ENCODE data around the gene NUPR1. TPM values are rescaled to one million over a fixed set of nuclear protein-coding genes. Genes with fewer than 3 reads are reported as not detected.
"Not testable (repeated sequence)": the region's sequence is repeated elsewhere in the genome, so short reads cannot be mapped to it uniquely, and the experiment has no call there.

Gene NUPR1
- total RNA-seq, 2 experiments from 2014 or later: not detected

DNA sequence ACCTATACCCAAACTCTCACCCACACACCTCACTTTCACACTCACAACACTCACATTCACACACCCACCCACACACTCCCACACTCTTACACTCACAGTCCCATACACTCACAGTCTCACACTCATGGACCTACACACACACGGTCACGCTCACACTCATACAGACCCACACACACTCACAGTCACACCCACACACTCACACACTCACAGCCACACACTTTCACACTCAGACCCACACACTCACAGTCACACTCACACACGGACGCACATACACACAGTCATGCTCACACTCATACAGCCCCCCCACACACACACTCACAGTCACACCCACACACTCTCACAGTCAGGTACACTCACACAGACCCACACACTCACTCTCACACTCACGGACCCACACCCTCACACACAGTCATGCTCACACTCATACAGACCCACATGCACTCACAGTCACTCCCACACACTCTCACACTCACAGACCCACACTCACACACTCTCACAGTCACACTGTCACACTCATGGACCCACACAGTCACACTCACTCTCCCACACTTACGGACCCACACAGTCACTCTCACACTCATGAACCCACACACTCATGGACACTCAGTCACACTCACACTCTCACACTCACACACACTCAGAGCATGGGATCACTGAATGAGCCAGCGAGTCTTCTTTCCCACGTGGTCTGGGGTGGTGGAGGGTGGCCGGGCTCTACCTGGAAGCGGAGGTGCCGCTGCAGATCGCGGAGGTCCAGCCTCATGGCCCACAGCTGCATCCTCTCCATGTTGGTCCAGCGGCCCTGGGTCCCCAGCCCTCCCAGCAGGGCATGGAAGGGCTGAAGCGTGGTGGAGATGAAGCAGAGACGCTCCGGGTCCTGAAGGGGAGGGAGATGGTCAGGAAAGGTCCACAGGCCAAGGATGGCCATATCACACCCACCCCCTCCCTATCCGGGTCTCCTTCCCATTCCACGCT, 37.2 kb downstream of the NUPR1 start:
- intact Hi-C loops (cut with DNase I, micrococcal nuclease): no loop called here
- ATAC-seq (ENCODE audit: poor library complexity) (no peak), DNase-seq (no peak)
- H3K4me1 Mint-ChIP-seq (ENCODE audit: low read depth): peaks cover 8% of the 10 kb centered on the region
- Histone ChIP-seq H3K4me3 (ENCODE audit: low read length) (no peak overlapping the region), H3K27me3 (ENCODE audit: control insufficient read depth in 1 of 2, insufficient read depth in 2 of 2, low read length in 2 of 2) (no peaks in the 10 kb centered on the region), H3K9me3 (ENCODE audit: control insufficient read depth in 1 of 2, insufficient read depth in 1 of 2, low read length in 2 of 2) (peaks cover 0 to 2% of the 10 kb centered on the region in 2 experiments), H3K4me1 (ENCODE audit: insufficient read depth, low read length) (peaks cover 13% of the 10 kb centered on the region), H3K36me3 (ENCODE audit: insufficient read depth, low read length) (peaks cover 15% of the 10 kb centered on the region), H3K27ac (ENCODE audit: low read depth in 1 of 2, low read length in 2 of 2) (no peak overlapping the region)
- TF ChIP-seq CTCF (IDR thresholded peaks at IDR 0.05): no peak
- H3K4me3 Mint-ChIP-seq: no peak overlapping the region
- POLR2A ChIA-PET: no interaction called here
- CTCF ChIA-PET: no interaction called here
- H3K36me3 Mint-ChIP-seq (ENCODE audit: low read depth): peaks cover 7% of the 10 kb centered on the region
- no peaks in the 10 kb centered on the region for H3K27me3 Mint-ChIP-seq
- H3K27ac Mint-ChIP-seq: no peak overlapping the region
- H3K9me3 Mint-ChIP-seq: no peaks in the 10 kb centered on the region

GRCh38 chr16:28500476-28501180, 38.1 kb downstream of the NUPR1 start:
- Mint-ChIP-seq H3K4me1 (ENCODE audit: low read depth) (peaks cover 17% of the 10 kb centered on the region), H3K27ac (peak overlapping the region; percentile 63)
- H3K27me3 Mint-ChIP-seq; CTCF ChIA-PET; H3K4me3 Mint-ChIP-seq; intact Hi-C loops (cut with DNase I, micrococcal nuclease); DNase-seq; H3K4me3 ChIP-seq (ENCODE audit: low read length); H3K9me3 Mint-ChIP-seq; ATAC-seq (ENCODE audit: poor library complexity); H3K27ac ChIP-seq (ENCODE audit: low read depth in 1 of 2, low read length in 2 of 2); H3K27me3 ChIP-seq (ENCODE audit: control insufficient read depth in 1 of 2, insufficient read depth in 2 of 2, low read length in 2 of 2); H3K9me3 ChIP-seq (ENCODE audit: control insufficient read depth in 1 of 2, insufficient read depth in 1 of 2, low read length in 2 of 2); H3K36me3 Mint-ChIP-seq (ENCODE audit: low read depth): not testable (repeated sequence)
- POLR2A ChIA-PET: interaction anchor here (2.6 kb wide), 1 partner anchor 34 kb away, joined by 6 read pairs; no protein-coding TSS in a partner anchor
- H3K36me3 ChIP-seq (ENCODE audit: insufficient read depth, low read length): peaks cover 15% of the 10 kb centered on the region
- peaks cover 22% of the 10 kb centered on the region for H3K4me1 ChIP-seq (ENCODE audit: insufficient read depth, low read length)

DNA sequence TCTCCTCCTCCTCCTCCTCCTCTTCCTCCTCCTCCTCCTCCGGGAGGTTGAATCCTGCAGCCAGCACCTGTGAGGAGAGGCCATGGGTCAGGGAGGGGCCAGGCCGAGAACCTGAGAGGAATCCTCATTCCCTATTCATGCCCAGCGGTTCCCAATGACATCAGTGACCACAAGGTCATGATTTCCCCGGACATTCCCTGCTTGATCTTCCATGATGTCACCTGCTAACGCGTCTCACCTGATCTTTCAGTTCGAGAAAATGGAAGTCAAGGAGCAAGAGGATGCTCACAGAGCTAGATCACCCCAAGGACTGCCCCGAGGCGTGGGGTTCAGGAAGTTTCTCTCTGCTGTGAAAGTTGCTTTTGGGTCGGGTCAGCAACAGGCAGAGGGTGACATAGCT, 38.9 kb downstream of the NUPR1 start:
- no peak overlapping the region for H3K27ac ChIP-seq (ENCODE audit: low read depth in 1 of 2, low read length in 2 of 2)
- ChIA-PET POLR2A (interaction anchor here (2.6 kb wide), 1 partner anchor 35 kb away, joined by 6 read pairs; no protein-coding TSS in a partner anchor), CTCF (no interaction called here)
- Mint-ChIP-seq H3K36me3 (ENCODE audit: low read depth) (peaks cover 7% of the 10 kb centered on the region), H3K4me1 (ENCODE audit: low read depth) (peaks cover 25% of the 10 kb centered on the region), H3K9me3 (no peaks in the 10 kb centered on the region), H3K27ac (peak overlapping the region; percentile 63), H3K27me3 (no peaks in the 10 kb centered on the region), H3K4me3 (no peak overlapping the region)
- no peak for TF ChIP-seq CTCF (IDR thresholded peaks at IDR 0.05)
- no peaks in the 10 kb centered on the region for H3K27me3 ChIP-seq (ENCODE audit: control insufficient read depth in 1 of 2, insufficient read depth in 2 of 2, low read length in 2 of 2)
- intact Hi-C loops (cut with DNase I, micrococcal nuclease): loop anchor here in 1 of 2 experiments (5.0 to 10.0 kb wide), 3 partner anchors 32 to 345 kb away; partner anchors contain the start of genes TUFM and XPO6
- DNase-seq (no peak), ATAC-seq (ENCODE audit: poor library complexity) (no peak)
- peaks cover 15% of the 10 kb centered on the region for H3K36me3 ChIP-seq (ENCODE audit: insufficient read depth, low read length)
- H3K4me3 ChIP-seq (ENCODE audit: low read length): no peak overlapping the region
- H3K9me3 ChIP-seq (ENCODE audit: control insufficient read depth in 1 of 2, insufficient read depth in 1 of 2, low read length in 2 of 2): peaks cover 0 to 6% of the 10 kb centered on the region in 2 experiments
- peaks cover 30% of the 10 kb centered on the region for H3K4me1 ChIP-seq (ENCODE audit: insufficient read depth, low read length)

Measured in CD4-positive, alpha-beta T cell (primary cell).